Endothelial cell of umbilical vein (primary cell): ENCODE results near the gene EN2. TPM values are rescaled to one million over a fixed set of nuclear protein-coding genes. Genes with fewer than 3 reads are reported as not detected.

Experiments used
- BruUV-seq: library from RNA; stranded (reverse); fragments of 400-500 nt; replicated peaks from 2 replicates; lab custom pipeline; 2021; lab: Mats Ljungman, UMichigan
- CTCF ChIA-PET: fragments of 300-600, 350-600 bp; sonication (Branson Sonifier 250); formaldehyde crosslinking; loops from one replicate; lab custom pipeline; 2021; ENCODE audit warnings: antibody characterized with exemption, inconsistent platforms; lab: Charles Lee
- POLR2A ChIA-PET: fragments of 300-600, 350-600 bp; sonication (Branson Sonifier 250); formaldehyde crosslinking; loops from one replicate; lab custom pipeline; 2021; ENCODE audit warnings: antibody characterized with exemption, inconsistent platforms; lab: Charles Lee
- DNase-seq: peaks from one replicate; pipeline ENCODE4 v3.0.0-alpha.2; 2011; ENCODE audit warnings: low read depth, low spot score
- FAIRE-seq: peaks from 2 replicates; lab custom pipeline; 2011; peaks lifted over from hg19 to GRCh38; lab: Jason Lieb, UNC
- H2AFZ ChIP-seq: 2 replicates; pipeline ENCODE4 v1.6.0; 2012; ENCODE audit warnings: low read depth, low read length, control low read depth, inconsistent platforms
- H3K27ac ChIP-seq: 2 replicates; pipeline ENCODE4 v1.5.1; 2011; ENCODE audit warnings: low read depth, mild to moderate bottlenecking, control low read depth, low read length, moderate library complexity; ENCODE audit not compliant: insufficient read depth
- H3K27me3 ChIP-seq, 2 experiments: 2 replicates each; pipeline versions ENCODE4 v1.6.0 to v1.6.1; 2011; ENCODE audit warnings: low read length in 2 of 2, mixed read lengths in 1 of 2; ENCODE audit not compliant: control insufficient read depth in 2 of 2, insufficient read depth in 2 of 2
- H3K36me3 ChIP-seq, 2 experiments: 2 replicates in 1 of 2; 3 replicates in 1 of 2; pipeline ENCODE4 v1.5.1; 2011; ENCODE audit warnings: low read length in 2 of 2, mild to moderate bottlenecking in 1 of 2, moderate library complexity in 1 of 2; ENCODE audit not compliant: control insufficient read depth in 2 of 2, insufficient read depth in 2 of 2; ENCODE audit errors: extremely low read depth in 1 of 2
- H3K4me1 ChIP-seq: 3 replicates; pipeline ENCODE4 v1.5.1; 2011; ENCODE audit warnings: mild to moderate bottlenecking, low read length; ENCODE audit not compliant: control insufficient read depth, insufficient read depth; ENCODE audit errors: extremely low read depth
- H3K4me2 ChIP-seq: 2 replicates; pipeline ENCODE4 v1.6.1; 2011; ENCODE audit warnings: low read length, control low read depth, mixed read lengths; ENCODE audit not compliant: insufficient read depth
- H3K4me3 ChIP-seq, 3 experiments: fragments of 200-600 bp in 1 of 3; sonication (generic), shearing (Covaris generic) in 1 of 3; replicated peaks in 1 of 3; 2 replicates each; pipeline ENCODE4 v1.5.1; 2011 to 2016; ENCODE audit warnings: control low read depth in 3 of 3, low read length in 3 of 3, mild to moderate bottlenecking in 2 of 3, inconsistent platforms in 1 of 3, low read depth in 1 of 3, moderate library complexity in 1 of 3; ENCODE audit not compliant: insufficient read depth in 1 of 3
- H3K79me2 ChIP-seq: 2 replicates; pipeline ENCODE4 v1.6.0; 2012; ENCODE audit warnings: low read length, inconsistent platforms; ENCODE audit not compliant: control insufficient read depth, insufficient read depth
- H3K9ac ChIP-seq: replicated peaks from 2 replicates; pipeline ENCODE3; 2011; ENCODE audit warnings: low read length, control low read depth; ENCODE audit not compliant: insufficient read depth; ENCODE audit errors: extremely low read depth
- H3K9me1 ChIP-seq: replicated peaks from 3 replicates; pipeline ENCODE4 v1.6.0; 2011; ENCODE audit warnings: mild to moderate bottlenecking, low read length; ENCODE audit not compliant: control insufficient read depth, insufficient read depth; ENCODE audit errors: extremely low read depth
- H3K9me3 ChIP-seq: replicated peaks from 2 replicates; pipeline ENCODE4 v1.5.1; 2012; ENCODE audit warnings: low read length, inconsistent platforms; ENCODE audit not compliant: control insufficient read depth, insufficient read depth
- H4K20me1 ChIP-seq: replicated peaks from 2 replicates; pipeline ENCODE3; 2011; ENCODE audit warnings: mild to moderate bottlenecking, low read length; ENCODE audit not compliant: control insufficient read depth, insufficient read depth; ENCODE audit errors: extremely low read depth
- EZH2 ChIP-seq: IDR thresholded peaks from 2 replicates; pipeline ENCODE4 v1.6.1; 2012; ENCODE audit warnings: borderline replicate concordance, low read depth, mild to moderate bottlenecking, moderate library complexity, low read length, inconsistent platforms; ENCODE audit not compliant: severe bottlenecking
- FOS ChIP-seq: IDR thresholded peaks from 2 replicates; pipeline ENCODE4 v1.6.1; 2011; ENCODE audit warnings: mild to moderate bottlenecking, low read length, moderate library complexity, borderline replicate concordance; ENCODE audit not compliant: insufficient read depth
- GATA2 ChIP-seq: IDR thresholded peaks from 2 replicates; pipeline ENCODE4 v1.7.0; 2011; ENCODE audit warnings: low read depth, mild to moderate bottlenecking, moderate library complexity, mixed read lengths, low read length; ENCODE audit not compliant: insufficient read length, insufficient read depth
- JUN ChIP-seq: IDR thresholded peaks from 2 replicates; pipeline ENCODE4 v1.6.1; 2011; ENCODE audit warnings: borderline replicate concordance, low read depth; ENCODE audit not compliant: insufficient read length, insufficient read depth
- MAX ChIP-seq: IDR thresholded peaks from 2 replicates; pipeline ENCODE4 v1.6.1; 2011; ENCODE audit not compliant: insufficient read depth, insufficient read length
- MYC ChIP-seq: IDR thresholded peaks from one replicate; pipeline ENCODE4 v1.6.1; 2011; ENCODE audit warnings: mild to moderate bottlenecking, low read depth, low read length
- POLR2A ChIP-seq: IDR thresholded peaks from 2 replicates; pipeline ENCODE4 v1.6.1; 2012; ENCODE audit warnings: low read depth, mild to moderate bottlenecking, control low read depth, low read length
- POLR2AphosphoS5 ChIP-seq: IDR thresholded peaks from 2 replicates; pipeline ENCODE4 v1.6.1; 2012; ENCODE audit warnings: low read depth, mild to moderate bottlenecking, control low read depth, low read length, moderate library complexity; ENCODE audit not compliant: insufficient read depth
- dilution Hi-C: fragments of 300-500 bp; cut with MboI; formaldehyde crosslinking; loops from one replicate; pipeline ENCODE4 v1.15.0; 2019; ENCODE audit warnings: low sequenced_read_pairs; ENCODE audit not compliant: extremely low pct_ligation_motif_present
- intact Hi-C: fragments of 100-400 bp; cut with micrococcal nuclease; formaldehyde crosslinking; loops from one replicate; pipeline ENCODE4 v1.10.0; 2022
- polyA plus RNA-seq, 4 experiments: library from polyadenylated mRNA; depleted of rRNA in 3 of 4; stranded (reverse) in 3 of 4; unstranded in 1 of 4; fragments of >200 nt; gene quantifications; 2 replicates each; pipeline versions ENCODE4 v1.2.1 to v1.2.3, GENCODE V29; 2011 to 2012; ENCODE audit warnings: missing spikeins in 1 of 4
- total RNA-seq: library from RNA; stranded (reverse); gene quantifications from 2 replicates; pipeline ENCODE4 v1.2.3, GENCODE V29; 2021
- TF ChIP-seq, protein P1 (sequence below), 2 donors: IDR thresholded peaks; 1 replicate in 1 of 2; 2 replicates in 1 of 2; pipeline ENCODE4 v1.5.1; 2011; ENCODE audit warnings: low read length in 2 of 2, mild to moderate bottlenecking in 2 of 2, moderate library complexity in 2 of 2, control low read depth in 1 of 2, inconsistent platforms in 1 of 2, low read depth in 1 of 2; ENCODE audit not compliant: insufficient read depth in 1 of 2; ENCODE audit errors: extremely low read depth in 1 of 2

EN2 gene
- total and polyA plus RNA-seq, 2 donors (not counting 3 experiments of a cell fraction or from before 2014, with no cell fraction given), result not detected

- FAIRE-seq (no peak), DNase-seq (no peak)
- ChIA-PET POLR2A (no interaction called here), CTCF (no interaction called here)
- no peaks in the 10 kb centered on the region for H3K9me1 ChIP-seq
- TF ChIP-seq GATA2 (no peak), EZH2 (no peak), FOS (no peak), JUN (no peak), MAX (no peak), MYC (no peak), POLR2AphosphoS5 (no peak), POLR2A (no peak)
- TF ChIP-seq, protein P1, sequence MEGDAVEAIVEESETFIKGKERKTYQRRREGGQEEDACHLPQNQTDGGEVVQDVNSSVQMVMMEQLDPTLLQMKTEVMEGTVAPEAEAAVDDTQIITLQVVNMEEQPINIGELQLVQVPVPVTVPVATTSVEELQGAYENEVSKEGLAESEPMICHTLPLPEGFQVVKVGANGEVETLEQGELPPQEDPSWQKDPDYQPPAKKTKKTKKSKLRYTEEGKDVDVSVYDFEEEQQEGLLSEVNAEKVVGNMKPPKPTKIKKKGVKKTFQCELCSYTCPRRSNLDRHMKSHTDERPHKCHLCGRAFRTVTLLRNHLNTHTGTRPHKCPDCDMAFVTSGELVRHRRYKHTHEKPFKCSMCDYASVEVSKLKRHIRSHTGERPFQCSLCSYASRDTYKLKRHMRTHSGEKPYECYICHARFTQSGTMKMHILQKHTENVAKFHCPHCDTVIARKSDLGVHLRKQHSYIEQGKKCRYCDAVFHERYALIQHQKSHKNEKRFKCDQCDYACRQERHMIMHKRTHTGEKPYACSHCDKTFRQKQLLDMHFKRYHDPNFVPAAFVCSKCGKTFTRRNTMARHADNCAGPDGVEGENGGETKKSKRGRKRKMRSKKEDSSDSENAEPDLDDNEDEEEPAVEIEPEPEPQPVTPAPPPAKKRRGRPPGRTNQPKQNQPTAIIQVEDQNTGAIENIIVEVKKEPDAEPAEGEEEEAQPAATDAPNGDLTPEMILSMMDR (IDR thresholded peaks at IDR 0.05; ENCODE audit: extremely low read depth in 1 of 2, insufficient read depth in 1 of 2, low read depth in 1 of 2, low read length in 2 of 2), result no peak
- no peaks in the 10 kb centered on the region for H3K9me3 ChIP-seq
- H3K79me2 ChIP-seq, result no peaks in the 10 kb centered on the region
- dilution Hi-C loops, result no loop called here
- H3K27ac ChIP-seq, result no peak overlapping the region
- H3K27me3 ChIP-seq, result peaks cover 75 to 96% of the 10 kb centered on the region in 2 experiments
- H3K4me3 ChIP-seq, result no peak overlapping the region
- no peak overlapping the region for H3K4me2 ChIP-seq
- no peak overlapping the region for H2AFZ ChIP-seq
- BruUV-seq, result no TSS peak
- H3K9ac ChIP-seq, result no peak overlapping the region
- no peaks in the 10 kb centered on the region for H3K36me3 ChIP-seq
- no peaks in the 10 kb centered on the region for H4K20me1 ChIP-seq
- H3K4me1 ChIP-seq, result no peaks in the 10 kb centered on the region
- intact Hi-C loops, result loop anchor here (5.0 kb wide), 1 partner anchor 51 kb away; no protein-coding TSS in a partner anchor
Measured at GRCh38 chr7:155461631-155462030, 3.7 kb downstream of the EN2 start.
